NCI-H2081 treated with DMSO at 0.1 percent for 48 hours (cell line): Measurements from ENCODE around the gene PRKAG1.

Source experiments
- DNase-seq: peaks from one replicate; lab custom pipeline; 2025; lab: John Stamatoyannopoulos, UW

PRKAG1 gene

DNA sequence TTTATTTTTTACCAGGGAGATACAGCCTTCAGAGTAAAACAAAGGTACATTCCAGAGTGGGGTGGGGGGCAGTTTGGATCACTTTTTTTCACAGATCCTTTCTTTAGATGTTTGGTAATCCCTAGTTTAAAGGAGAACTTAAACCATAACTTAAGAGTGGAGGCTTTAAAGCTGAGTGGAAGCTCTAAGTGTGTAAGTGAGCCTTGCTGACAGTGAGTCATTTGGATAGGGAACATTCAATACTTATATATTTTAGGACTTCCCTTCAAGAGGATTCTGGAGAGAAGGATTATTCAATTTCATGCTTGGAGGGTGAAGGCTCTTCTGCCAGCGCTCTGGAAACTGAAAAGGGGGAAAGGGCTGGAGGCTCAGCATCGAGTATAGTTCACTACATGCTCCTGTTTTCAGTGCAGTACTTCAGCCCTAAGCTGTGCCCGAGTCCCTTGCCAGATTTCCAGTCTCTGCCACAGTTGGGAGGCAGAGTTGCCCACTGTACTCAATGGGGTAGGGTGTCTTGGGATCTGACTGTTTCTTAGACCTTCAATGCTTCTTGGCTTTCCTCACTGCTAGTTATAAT is 8.4 kb downstream of the PRKAG1 start:
- no peak for DNase-seq

DNA sequence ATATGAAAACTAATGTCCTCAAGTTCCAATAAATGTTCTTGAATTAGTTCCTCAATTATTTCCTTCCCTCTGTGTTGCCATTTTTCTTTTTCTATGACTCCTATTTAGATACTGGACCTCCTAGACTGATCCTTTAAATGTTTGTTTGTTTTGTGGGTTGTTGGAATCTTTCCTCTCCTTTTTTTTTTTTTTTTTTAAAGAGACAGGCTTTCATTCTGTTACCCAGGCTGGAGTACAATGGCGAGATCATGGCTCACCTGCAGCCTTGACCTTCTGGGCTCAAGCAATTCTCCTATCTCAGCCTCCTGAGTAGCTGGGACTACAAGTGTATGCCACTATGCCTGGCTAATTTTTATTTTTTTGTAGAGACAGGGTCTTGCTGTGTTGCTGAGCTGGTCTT is 9.6 kb downstream of the PRKAG1 start:
- DNase-seq = no peak

DNA sequence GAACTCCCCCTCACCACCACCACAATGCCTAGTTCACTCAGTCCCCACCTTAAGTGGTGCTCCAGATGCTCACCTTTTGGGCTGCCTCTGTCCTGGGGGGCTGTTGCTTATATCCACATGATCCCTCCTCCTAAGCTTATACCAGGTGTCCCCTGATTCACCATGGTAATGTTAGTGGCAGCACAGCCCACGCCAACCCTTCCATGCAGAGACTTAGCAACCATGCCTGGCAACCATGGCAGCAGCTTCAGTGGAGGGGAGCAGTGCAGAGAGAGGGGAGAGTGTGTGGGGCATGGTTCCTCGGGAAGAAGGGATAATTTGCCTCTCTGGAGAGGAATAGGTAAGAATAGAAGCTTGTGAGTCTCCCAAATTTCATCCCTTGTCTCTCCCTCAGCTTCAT is 18.2 kb downstream of the PRKAG1 start:
- no peak for DNase-seq

DNA sequence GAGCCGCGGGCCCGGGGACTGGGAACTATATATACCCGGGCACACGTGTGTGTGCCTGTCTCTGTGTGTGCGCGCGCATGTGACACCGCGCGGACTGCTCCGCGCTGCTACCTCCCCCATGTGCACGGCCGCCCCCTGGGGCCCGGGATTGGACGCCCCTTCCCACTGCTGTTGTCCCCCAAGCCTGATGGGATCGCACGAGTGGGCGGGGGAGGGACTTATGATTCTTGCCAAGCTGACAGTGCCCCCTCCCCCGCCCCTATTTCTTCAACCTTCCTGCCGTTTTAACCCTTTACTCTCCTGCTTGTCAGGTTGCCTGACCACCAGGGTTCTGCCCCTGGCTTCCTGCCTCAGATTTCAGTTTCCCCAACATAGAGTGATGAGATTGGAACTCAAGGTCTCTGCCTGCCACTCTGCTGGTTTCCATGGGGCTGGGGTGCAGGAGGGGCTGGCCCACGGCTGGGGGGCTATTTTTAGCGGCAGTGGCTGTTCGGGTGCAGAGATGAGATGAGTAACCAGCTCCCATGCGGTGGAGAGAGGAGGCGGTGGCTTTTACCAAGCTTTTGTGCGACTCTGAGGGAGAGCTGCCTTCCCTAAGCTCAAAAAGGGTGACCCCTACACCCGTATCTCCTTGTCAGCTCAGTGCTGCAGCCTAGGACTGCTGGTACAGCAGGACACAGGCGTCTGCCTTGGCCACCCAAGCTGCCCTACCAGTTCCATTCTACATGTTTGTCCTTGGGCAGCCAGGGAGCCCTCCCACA is 19.0 kb downstream of the PRKAG1 start, which contains the start of gene DDN:
DDN (minus strand) TSS at position 5 of the 761 bp plus-strand sequence. CDS start 88 bp downstream, outside the sequence.
- DNase-seq = no peak

DNA sequence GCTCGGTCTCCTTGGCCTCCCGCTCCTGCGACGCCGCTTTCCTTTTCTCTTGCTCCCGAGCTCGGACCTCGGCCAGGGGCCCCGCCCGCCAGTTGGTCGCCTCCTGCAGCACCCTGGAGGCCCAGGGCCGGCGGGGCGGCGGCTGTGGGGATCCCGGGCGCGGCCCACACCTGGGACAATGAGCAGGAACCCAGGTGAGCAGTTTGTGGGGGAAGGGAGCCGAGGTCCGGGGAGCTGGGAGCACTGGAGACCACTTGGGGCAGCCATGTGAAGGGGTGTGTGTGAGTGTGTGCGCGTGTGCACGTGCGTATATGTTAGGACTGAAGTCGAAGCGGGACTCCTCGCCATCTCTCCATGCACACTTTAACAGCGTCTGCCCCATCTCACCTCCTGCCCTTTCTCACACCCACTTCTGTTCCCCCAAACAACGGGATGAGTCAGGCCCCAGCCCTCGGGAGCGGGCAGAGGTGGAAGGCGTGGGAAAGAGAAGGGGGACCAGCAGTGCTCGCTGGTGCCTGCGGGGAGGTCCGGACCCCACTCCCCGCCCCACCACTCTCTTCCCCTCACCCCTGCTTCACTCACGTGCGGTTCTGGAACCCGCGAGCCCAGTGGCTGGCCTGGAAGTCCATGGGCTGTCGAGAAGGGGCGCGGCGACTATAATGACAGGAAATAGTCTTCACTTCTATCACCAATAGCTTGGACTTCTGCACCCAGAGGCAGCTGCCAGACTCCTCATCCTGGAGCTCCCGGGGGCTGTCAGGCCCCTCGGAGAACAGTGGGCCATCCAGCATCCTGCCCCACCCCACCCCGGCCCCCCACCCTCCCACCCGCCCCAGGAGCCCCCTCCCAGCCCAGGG is 19.9 kb downstream of the PRKAG1 start:
- no peak for DNase-seq

DNA sequence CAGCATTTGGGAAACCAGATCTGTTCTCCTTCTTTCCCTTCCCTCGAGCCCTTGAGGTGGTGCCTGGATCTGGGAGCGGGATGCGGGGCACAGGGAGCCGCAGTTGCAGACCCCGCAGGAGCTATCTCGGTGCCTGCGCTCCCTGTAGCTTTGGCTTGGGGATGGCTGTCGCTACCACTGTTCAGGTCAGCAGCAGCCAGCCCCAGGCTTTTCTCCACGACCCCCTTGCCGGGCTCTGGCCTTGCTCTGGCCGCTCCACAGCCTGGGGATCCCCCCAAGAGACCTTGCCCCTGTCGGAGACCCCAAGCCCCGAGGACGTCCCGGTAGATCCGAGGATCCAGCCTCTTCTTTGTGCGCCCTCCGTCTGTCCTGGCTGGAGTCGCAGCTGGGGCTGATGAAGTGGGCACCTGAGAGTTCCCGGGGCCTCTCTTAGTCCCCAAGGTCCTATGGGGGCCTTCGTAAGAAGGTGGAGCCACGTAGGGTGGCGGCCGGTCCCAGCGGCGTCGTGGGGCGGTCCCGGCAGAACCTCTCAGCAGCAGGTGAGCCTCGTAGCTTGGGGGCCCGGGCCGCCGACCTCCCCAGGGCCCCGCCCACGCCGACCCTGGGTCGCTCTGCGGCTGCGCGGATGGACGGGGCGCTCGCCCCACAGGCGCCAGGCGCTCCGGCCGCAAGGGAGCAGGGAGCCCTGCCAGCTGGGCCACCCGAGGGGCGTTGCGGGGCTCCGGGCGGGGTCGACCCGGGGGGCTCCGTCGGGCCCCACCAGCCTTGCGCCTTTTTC is 20.7 kb downstream of the PRKAG1 start:
- no peak for DNase-seq

DNA sequence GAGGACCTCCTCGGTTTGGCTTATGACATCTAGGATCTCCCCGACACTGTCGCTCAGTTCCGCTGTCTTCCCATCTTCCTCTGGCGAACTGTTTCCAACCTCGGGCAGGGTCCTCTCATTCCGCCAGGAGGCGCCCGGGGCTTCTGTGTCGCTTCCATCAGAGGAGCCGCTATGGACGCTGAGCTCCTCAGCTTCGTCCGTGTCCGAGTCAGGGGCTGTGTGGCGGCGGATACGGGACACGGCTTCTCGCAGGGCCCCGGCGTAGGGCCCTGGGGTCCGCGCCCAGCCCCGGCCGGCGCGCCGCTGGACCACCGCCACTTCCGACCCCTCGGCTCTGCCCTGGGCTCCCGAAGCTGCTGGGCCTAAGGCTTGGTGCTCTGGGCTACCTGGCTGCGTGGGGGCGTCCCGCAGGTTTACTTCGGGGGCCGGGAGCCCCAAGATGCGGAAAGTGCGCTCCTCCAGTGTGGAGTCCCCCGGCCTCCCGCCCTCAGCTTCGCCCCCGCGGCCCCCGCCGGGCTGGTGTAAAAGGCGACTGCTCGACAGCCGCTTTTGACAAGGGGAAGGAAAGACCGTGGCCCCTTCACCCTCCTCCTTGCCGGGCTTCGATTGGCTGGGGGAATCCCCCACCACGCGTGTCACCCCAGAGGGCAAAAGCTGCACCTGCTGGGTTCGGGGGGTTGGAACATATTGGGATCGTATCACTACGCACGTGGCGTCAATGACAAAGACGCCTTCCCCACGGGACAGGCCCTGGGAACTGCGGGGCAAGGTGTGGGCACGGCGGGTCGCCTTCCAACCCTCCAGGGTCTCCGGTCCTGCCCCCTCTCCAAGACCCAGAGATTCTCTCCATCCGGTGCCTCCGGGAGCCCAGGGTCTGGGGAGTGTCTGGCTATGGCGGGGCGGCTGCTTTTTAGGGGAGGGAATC is 21.5 kb downstream of the PRKAG1 start:
- DNase-seq = no peak

DNA sequence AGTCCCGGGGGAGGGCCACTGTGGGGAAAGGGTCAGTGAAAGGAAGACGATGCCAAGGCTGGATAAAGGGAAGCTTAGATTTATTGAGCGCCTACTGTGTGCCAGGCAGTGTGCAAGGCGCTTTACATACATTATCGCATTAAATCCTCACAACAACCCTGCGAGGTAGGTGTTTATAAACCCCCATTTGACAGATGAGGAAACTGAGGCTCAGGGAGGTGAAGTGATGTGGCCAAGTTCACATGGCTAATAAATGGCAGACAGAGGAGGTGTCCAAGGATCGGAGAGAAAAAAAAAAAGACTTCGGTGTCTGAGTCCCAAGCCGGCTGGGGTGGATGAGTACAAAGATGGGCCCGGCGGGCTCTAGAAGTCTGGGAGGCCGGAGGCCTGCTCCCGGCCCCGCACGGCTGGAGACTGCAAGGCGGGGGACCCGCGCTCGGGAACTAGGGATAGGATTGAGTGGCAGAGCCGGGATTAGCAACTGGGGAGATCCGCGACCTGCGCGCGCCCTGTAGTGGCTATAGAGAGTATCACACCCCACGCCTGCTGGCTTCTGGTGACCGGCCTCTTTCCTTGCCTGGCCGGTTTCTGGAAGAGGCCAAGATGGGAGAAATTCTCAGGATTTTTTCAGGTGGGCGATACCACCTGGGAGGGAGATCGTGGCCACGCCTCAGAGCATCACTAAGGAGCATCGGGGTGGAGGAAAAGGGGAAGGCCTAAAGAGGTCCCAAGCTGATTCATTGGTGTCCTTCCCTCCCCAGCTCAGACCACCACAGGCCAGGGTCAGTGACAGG is 23.3 kb downstream of the PRKAG1 start:
- peak; percentile 50 for DNase-seq

DNA sequence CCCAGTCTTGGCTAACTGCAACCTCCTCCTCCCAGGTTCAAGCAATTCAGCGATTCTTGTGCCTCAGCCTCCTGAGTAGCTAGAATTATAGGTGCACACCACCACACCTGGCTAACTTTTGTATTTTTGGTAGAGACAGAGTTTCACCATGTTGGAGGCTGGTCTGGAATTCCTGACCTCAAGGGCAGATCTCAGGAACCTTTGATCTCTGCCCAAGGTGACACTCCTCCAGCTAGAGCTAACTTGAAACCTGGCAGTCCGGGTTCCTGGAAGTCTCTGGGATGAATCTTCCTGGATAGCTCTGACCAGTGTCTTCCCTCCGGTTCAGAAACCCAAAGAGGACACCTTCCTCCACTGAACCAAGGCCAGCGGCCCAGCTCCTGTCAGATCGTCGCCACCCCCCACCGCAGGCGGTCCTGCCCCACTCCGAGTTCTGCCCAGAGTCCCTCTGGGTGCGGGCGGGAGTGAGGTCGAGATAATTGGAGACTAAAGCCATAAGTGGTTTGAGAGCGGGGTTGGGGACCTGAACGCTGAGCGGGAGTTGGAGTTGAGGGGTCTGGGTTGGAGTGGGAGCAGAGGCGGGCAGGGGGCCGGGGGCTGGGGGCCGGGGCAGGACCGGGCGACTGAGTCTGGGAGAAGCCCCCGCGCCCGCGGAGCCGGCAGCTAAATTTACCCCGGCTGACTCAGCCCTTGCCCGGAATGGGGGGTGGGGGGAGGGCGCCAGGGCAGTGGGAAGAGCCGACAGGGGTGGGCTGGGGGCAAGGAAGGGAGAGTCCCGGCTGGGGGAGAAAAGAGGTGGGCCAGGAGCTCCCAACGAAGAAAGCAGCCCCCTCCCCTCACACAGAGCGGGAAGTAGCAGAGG is 24.1 kb downstream of the PRKAG1 start:
- no peak for DNase-seq

DNA sequence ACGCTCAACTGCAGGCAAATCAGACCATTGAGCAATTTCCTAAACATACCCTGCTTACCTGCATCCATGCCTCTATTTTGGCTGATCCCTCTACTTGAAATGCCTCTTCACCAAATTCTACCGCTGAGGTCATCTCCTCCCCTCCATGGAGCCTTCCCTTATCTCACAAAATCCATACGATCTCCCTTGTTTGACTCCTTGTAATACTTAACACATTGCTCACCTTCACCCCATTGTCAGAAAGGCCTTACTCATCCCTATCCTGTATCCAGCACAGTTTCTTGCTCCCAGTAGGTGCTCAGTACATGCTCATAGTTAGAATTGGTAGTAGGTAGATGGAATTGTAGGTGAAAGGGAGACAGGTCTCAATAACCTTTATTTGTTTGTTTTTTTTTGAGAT is 24.8 kb downstream of the PRKAG1 start:
- no peak for DNase-seq

GRCh38 chr12:48991247-48992050 is 27.1 kb downstream of the PRKAG1 start:
- DNase-seq = no peak

GRCh38 chr12:48990552-48990951 is 28.0 kb downstream of the PRKAG1 start:
- DNase-seq = no peak

GRCh38 chr12:48988030-48988649 is 30.4 kb downstream of the PRKAG1 start:
- DNase-seq = no peak

- DNase-seq = no peak
Measured at GRCh38 chr12:48986720-48987291, 31.8 kb downstream of the PRKAG1 start.

- DNase-seq = no peak
Measured at GRCh38 chr12:48985901-48986300, 32.7 kb downstream of the PRKAG1 start.

- DNase-seq = no peak
Measured at GRCh38 chr12:48985475-48985897, 33.1 kb downstream of the PRKAG1 start.

GRCh38 chr12:48982397-48983080 is 36.0 kb downstream of the PRKAG1 start:
- DNase-seq = no peak
